B cell (primary cell): Measurements from ENCODE around the gene LYG1. TPM values are rescaled to one million over a fixed set of nuclear protein-coding genes. Genes with fewer than 3 reads are reported as not detected.

Source experiments
- ATAC-seq: fragments of 200-7000 bp; cut with Tn5 transposase; one replicate; pipeline ENCODE4 v1.10.0; 2021; ENCODE audit warnings: low read depth, mild to moderate bottlenecking, moderate number of reproducible peaks, moderate library complexity
- CTCF ChIA-PET: fragments of 350-600 bp; sonication (Branson Sonifier 250); formaldehyde crosslinking; loops from one replicate; lab custom pipeline; 2021; ENCODE audit warnings: antibody characterized with exemption, inconsistent platforms; lab: Charles Lee
- POLR2A ChIA-PET: fragments of 350-600 bp; sonication (Branson Sonifier 250); formaldehyde crosslinking; loops from one replicate; lab custom pipeline; 2021; ENCODE audit warnings: antibody characterized with exemption; lab: Charles Lee
- DNase-seq: peaks from one replicate; pipeline ENCODE4 v3.0.0; 2013
- H2AFZ ChIP-seq: 2 replicates; pipeline ENCODE4 v1.6.1; 2012; ENCODE audit warnings: mild to moderate bottlenecking, low read depth, low read length; ENCODE audit not compliant: insufficient read depth, poor library complexity, severe bottlenecking
- H3K27ac ChIP-seq, 2 donors: 1 replicate in 1 of 2; 2 replicates in 1 of 2; pipeline ENCODE4 v1.5.1; 2012 to 2013; ENCODE audit warnings: low read length in 2 of 2, mild to moderate bottlenecking in 2 of 2, moderate library complexity in 1 of 2
- H3K27me3 ChIP-seq, 4 experiments: fragments of 200-600 bp in 1 of 4; sonication (generic) in 1 of 4; replicated peaks in 1 of 4; 1 replicate in 2 of 4; 2 replicates in 2 of 4; pipeline versions ENCODE4 v1.6.1 to v1.7.0; 2013 to 2016; ENCODE audit warnings: low read length in 3 of 4, mild to moderate bottlenecking in 2 of 4, mixed read lengths in 1 of 4, moderate library complexity in 1 of 4; ENCODE audit not compliant: insufficient read depth in 4 of 4, control insufficient read depth in 3 of 4; ENCODE audit errors: control extremely low read depth in 1 of 4
- H3K36me3 ChIP-seq, 2 experiments: replicated peaks in 1 of 2; 1 replicate in 1 of 2; 2 replicates in 1 of 2; pipeline versions ENCODE4 v1.6.1 to v1.7.1; 2013; ENCODE audit warnings: low read length in 1 of 2; ENCODE audit not compliant: insufficient read depth in 2 of 2, control insufficient read depth in 1 of 2; ENCODE audit errors: control extremely low read depth in 1 of 2, extremely low read depth in 1 of 2
- H3K4me1 ChIP-seq, 2 donors: fragments of 200-600 bp in 1 of 2; sonication (generic) in 1 of 2; 1 replicate in 1 of 2; 2 replicates in 1 of 2; pipeline versions ENCODE4 v1.5.1 to v1.6.1; 2013 to 2017; ENCODE audit warnings: low read length in 2 of 2; ENCODE audit not compliant: control insufficient read depth in 2 of 2, insufficient read depth in 2 of 2
- H3K4me2 ChIP-seq: replicated peaks from 2 replicates; pipeline ENCODE3; 2012; ENCODE audit warnings: mild to moderate bottlenecking, low read depth, low read length; ENCODE audit not compliant: poor library complexity, severe bottlenecking
- H3K4me3 ChIP-seq, 5 experiments: fragments of 200-600 bp in 1 of 5; sonication (generic) in 1 of 5; 1 replicate in 3 of 5; 2 replicates in 2 of 5; pipeline versions ENCODE4 v1.5.1 to v1.7.0; 2011 to 2016; ENCODE audit warnings: low read length in 4 of 5, mild to moderate bottlenecking in 4 of 5, low read depth in 2 of 5, control low read depth in 1 of 5, moderate library complexity in 1 of 5; ENCODE audit not compliant: insufficient read depth in 1 of 5; ENCODE audit errors: control extremely low read depth in 1 of 5, extremely low read depth in 1 of 5
- H3K79me2 ChIP-seq: fragments of 200-600 bp; sonication (generic); one replicate; pipeline ENCODE4 v1.6.0; 2016; ENCODE audit warnings: low read length; ENCODE audit not compliant: control insufficient read depth, insufficient read depth
- H3K9ac ChIP-seq: fragments of 200-600 bp; sonication (generic); 2 replicates; pipeline ENCODE4 v1.6.1; 2017; ENCODE audit warnings: mild to moderate bottlenecking, low read length, moderate library complexity
- H3K9me3 ChIP-seq, 3 donors: one replicate each; pipeline versions ENCODE4 v1.6.1 to v1.7.1; 2013; ENCODE audit warnings: low read length in 2 of 3; ENCODE audit not compliant: control insufficient read depth in 2 of 3, insufficient read depth in 1 of 3; ENCODE audit errors: control extremely low read depth in 1 of 3
- H4K20me1 ChIP-seq: 2 replicates; pipeline ENCODE4 v1.6.0; 2012; ENCODE audit warnings: mild to moderate bottlenecking, low read length; ENCODE audit not compliant: insufficient read depth, control insufficient read depth, poor library complexity, severe bottlenecking
- H3K27ac Mint-ChIP-seq: one replicate; pipeline ENCODE4 v1.8.0; 2021; ENCODE audit warnings: mixed read lengths
- H3K27me3 Mint-ChIP-seq: one replicate; pipeline ENCODE4 v1.8.0; 2021; ENCODE audit warnings: mixed read lengths
- H3K4me1 Mint-ChIP-seq: one replicate; pipeline ENCODE4 v1.8.0; 2021; ENCODE audit warnings: mixed read lengths
- H3K4me3 Mint-ChIP-seq: one replicate; pipeline ENCODE4 v1.8.0; 2021; ENCODE audit warnings: mixed read lengths
- H3K9me3 Mint-ChIP-seq: one replicate; pipeline ENCODE4 v1.8.0; 2022; ENCODE audit warnings: mixed read lengths; ENCODE audit not compliant: insufficient read depth
- EZH2 ChIP-seq: IDR thresholded peaks from 2 replicates; pipeline ENCODE4 v1.6.1; 2012; ENCODE audit warnings: borderline replicate concordance, low read depth, mild to moderate bottlenecking, moderate library complexity, low read length; ENCODE audit not compliant: insufficient read depth, poor library complexity, severe bottlenecking
- WGBS: methylation state at CpG from one replicate; pipeline ENCODE4 v1.1.5; 2013; ENCODE audit warnings: missing lambda C conversion rate; ENCODE audit not compliant: insufficient coverage; 5-methylcytosine and 5-hydroxymethylcytosine counted together
- intact Hi-C: fragments of 100-400 bp; cut with micrococcal nuclease; formaldehyde crosslinking; loops from one replicate; pipeline ENCODE4 v1.10.0; 2022
- polyA plus RNA-seq: library from polyadenylated mRNA; depleted of rRNA; stranded (reverse); fragments of >200 nt; gene quantifications from 2 replicates; pipeline ENCODE4 v1.2.3, GENCODE V29; 2012
- total RNA-seq, 2 donors: library from RNA; stranded (reverse); fragments of 120-200 nt in 1 of 2; gene quantifications; 1 replicate in 1 of 2; 2 replicates in 1 of 2; pipeline versions ENCODE4 v1.2.3 to v1.2.4, GENCODE V29; 2013 to 2022
- TF ChIP-seq, protein P1 (sequence below): fragments of 200-600 bp; IDR thresholded peaks from one replicate; pipeline ENCODE4 v1.8.0; 2022; ENCODE audit warnings: antibody characterized with exemption, mild to moderate bottlenecking

LYG1 gene
- total and polyA plus RNA-seq, 2 donors (not counting 1 experiment from before 2014, with no cell fraction given), result 3.0 to 4.5 TPM

GRCh38 chr2:99249951-99250350 is 51.0 kb downstream of the LYG1 start:
- Mint-ChIP-seq H3K27ac (no peak overlapping the region), H3K4me3 (no peak overlapping the region), H3K4me1 (no peaks in the 10 kb centered on the region), H3K27me3 (no peaks in the 10 kb centered on the region), H3K9me3 (peaks cover 2% of the 10 kb centered on the region)
- intact Hi-C loops, result no loop called here
- no peaks in the 10 kb centered on the region for H3K79me2 ChIP-seq
- TF ChIP-seq, protein P1, sequence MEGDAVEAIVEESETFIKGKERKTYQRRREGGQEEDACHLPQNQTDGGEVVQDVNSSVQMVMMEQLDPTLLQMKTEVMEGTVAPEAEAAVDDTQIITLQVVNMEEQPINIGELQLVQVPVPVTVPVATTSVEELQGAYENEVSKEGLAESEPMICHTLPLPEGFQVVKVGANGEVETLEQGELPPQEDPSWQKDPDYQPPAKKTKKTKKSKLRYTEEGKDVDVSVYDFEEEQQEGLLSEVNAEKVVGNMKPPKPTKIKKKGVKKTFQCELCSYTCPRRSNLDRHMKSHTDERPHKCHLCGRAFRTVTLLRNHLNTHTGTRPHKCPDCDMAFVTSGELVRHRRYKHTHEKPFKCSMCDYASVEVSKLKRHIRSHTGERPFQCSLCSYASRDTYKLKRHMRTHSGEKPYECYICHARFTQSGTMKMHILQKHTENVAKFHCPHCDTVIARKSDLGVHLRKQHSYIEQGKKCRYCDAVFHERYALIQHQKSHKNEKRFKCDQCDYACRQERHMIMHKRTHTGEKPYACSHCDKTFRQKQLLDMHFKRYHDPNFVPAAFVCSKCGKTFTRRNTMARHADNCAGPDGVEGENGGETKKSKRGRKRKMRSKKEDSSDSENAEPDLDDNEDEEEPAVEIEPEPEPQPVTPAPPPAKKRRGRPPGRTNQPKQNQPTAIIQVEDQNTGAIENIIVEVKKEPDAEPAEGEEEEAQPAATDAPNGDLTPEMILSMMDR, result no peak
- TF ChIP-seq EZH2, result no peak
- no peak overlapping the region for H3K4me3 ChIP-seq
- no peaks in the 10 kb centered on the region for H3K36me3 ChIP-seq
- H4K20me1 ChIP-seq, result no peaks in the 10 kb centered on the region
- WGBS, result 83% methylated on average over 1 of the region's 2 CpGs
- H3K9ac ChIP-seq, result no peak overlapping the region
- no peak overlapping the region for H3K4me2 ChIP-seq
- no peak overlapping the region for H2AFZ ChIP-seq
- H3K27me3 ChIP-seq, result no peaks in the 10 kb centered on the region
- peaks cover 0 to 4% (median 0%) of the 10 kb centered on the region in 3 donors for H3K9me3 ChIP-seq
- no peaks in the 10 kb centered on the region for H3K4me1 ChIP-seq
- POLR2A ChIA-PET, result no interaction called here
- ATAC-seq, result no peak
- no peak overlapping the region for H3K27ac ChIP-seq
- CTCF ChIA-PET, result no interaction called here
- no peak for DNase-seq

- H3K27me3 ChIP-seq, result no peaks in the 10 kb centered on the region
- no peaks in the 10 kb centered on the region for H3K79me2 ChIP-seq
- ATAC-seq (no peak), DNase-seq (no peak)
- H3K4me1 ChIP-seq, result no peaks in the 10 kb centered on the region
- Mint-ChIP-seq H3K4me3 (no peak overlapping the region), H3K27ac (no peak overlapping the region), H3K27me3 (no peaks in the 10 kb centered on the region), H3K9me3 (no peaks in the 10 kb centered on the region), H3K4me1 (no peaks in the 10 kb centered on the region)
- intact Hi-C loops, result no loop called here
- H3K4me2 ChIP-seq, result no peak overlapping the region
- no peak overlapping the region for H3K27ac ChIP-seq
- H2AFZ ChIP-seq, result no peak overlapping the region
- H3K4me3 ChIP-seq, result no peak overlapping the region
- no peaks in the 10 kb centered on the region for H4K20me1 ChIP-seq
- CTCF ChIA-PET, result no interaction called here
- H3K9ac ChIP-seq, result no peak overlapping the region
- no peaks in the 10 kb centered on the region for H3K36me3 ChIP-seq
- peaks cover 0 to 3% (median 0%) of the 10 kb centered on the region in 3 donors for H3K9me3 ChIP-seq
- 94% methylated on average over 4 of the region's 6 CpGs for WGBS
- POLR2A ChIA-PET, result no interaction called here
- no peak for TF ChIP-seq EZH2
- TF ChIP-seq, protein P1, result no peak
Observed at GRCh38 chr2:99242151-99242550, 58.8 kb downstream of the LYG1 start.
